Measurements from ENCODE around the gene WLS.

Gene WLS

DNA sequence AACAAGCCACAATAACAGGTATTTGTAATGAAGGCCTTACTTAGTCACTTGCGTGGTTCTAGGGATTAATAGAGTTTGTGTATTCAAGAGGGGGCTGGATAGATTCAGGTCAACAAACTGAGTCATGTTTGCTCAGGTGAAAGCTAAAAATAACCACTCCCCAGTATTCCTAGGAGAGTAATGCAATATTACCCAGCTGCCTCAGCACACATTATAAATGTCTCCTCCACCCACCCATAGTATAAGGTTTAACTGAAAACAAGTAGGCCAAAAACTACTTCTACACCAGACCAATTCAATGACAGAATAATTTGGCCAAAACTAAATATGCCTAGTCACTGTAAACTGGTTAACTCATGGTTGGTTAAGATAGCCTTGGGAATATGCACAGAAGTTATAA is 34.4 kb downstream of the WLS start:
- TF ChIP-seq ZFP30 (CRISPR knock-in tag; IDR thresholded peaks at IDR 0.05), result no peak
- TF ChIP-seq, protein P1, sequence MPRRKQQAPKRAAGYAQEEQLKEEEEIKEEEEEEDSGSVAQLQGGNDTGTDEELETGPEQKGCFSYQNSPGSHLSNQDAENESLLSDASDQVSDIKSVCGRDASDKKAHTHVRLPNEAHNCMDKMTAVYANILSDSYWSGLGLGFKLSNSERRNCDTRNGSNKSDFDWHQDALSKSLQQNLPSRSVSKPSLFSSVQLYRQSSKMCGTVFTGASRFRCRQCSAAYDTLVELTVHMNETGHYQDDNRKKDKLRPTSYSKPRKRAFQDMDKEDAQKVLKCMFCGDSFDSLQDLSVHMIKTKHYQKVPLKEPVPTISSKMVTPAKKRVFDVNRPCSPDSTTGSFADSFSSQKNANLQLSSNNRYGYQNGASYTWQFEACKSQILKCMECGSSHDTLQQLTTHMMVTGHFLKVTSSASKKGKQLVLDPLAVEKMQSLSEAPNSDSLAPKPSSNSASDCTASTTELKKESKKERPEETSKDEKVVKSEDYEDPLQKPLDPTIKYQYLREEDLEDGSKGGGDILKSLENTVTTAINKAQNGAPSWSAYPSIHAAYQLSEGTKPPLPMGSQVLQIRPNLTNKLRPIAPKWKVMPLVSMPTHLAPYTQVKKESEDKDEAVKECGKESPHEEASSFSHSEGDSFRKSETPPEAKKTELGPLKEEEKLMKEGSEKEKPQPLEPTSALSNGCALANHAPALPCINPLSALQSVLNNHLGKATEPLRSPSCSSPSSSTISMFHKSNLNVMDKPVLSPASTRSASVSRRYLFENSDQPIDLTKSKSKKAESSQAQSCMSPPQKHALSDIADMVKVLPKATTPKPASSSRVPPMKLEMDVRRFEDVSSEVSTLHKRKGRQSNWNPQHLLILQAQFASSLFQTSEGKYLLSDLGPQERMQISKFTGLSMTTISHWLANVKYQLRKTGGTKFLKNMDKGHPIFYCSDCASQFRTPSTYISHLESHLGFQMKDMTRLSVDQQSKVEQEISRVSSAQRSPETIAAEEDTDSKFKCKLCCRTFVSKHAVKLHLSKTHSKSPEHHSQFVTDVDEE (CRISPR knock-in tag; IDR thresholded peaks at IDR 0.05), result no peak
- no peak for TF ChIP-seq TOX (CRISPR knock-in tag; IDR thresholded peaks at IDR 0.05; ENCODE audit: borderline replicate concordance)
- TF ChIP-seq ZNF70 (CRISPR knock-in tag; IDR thresholded peaks at IDR 0.05), result no peak
- TF ChIP-seq, protein P2, sequence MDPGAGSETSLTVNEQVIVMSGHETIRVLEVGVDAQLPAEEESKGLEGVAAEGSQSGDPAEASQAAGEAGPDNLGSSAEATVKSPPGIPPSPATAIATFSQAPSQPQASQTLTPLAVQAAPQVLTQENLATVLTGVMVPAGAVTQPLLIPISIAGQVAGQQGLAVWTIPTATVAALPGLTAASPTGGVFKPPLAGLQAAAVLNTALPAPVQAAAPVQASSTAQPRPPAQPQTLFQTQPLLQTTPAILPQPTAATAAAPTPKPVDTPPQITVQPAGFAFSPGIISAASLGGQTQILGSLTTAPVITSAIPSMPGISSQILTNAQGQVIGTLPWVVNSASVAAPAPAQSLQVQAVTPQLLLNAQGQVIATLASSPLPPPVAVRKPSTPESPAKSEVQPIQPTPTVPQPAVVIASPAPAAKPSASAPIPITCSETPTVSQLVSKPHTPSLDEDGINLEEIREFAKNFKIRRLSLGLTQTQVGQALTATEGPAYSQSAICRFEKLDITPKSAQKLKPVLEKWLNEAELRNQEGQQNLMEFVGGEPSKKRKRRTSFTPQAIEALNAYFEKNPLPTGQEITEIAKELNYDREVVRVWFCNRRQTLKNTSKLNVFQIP (CRISPR knock-in tag; IDR thresholded peaks at IDR 0.05; ENCODE audit: borderline replicate concordance, low read depth), result no peak
- no peak for TF ChIP-seq GLIS3 (CRISPR knock-in tag; IDR thresholded peaks at IDR 0.05)
- no peak for TF ChIP-seq ZNF8 (CRISPR knock-in tag; IDR thresholded peaks at IDR 0.05)
- TF ChIP-seq ARNTL (CRISPR knock-in tag; IDR thresholded peaks at IDR 0.05; ENCODE audit: borderline replicate concordance, low read depth), result no peak
- TF ChIP-seq, protein P3, sequence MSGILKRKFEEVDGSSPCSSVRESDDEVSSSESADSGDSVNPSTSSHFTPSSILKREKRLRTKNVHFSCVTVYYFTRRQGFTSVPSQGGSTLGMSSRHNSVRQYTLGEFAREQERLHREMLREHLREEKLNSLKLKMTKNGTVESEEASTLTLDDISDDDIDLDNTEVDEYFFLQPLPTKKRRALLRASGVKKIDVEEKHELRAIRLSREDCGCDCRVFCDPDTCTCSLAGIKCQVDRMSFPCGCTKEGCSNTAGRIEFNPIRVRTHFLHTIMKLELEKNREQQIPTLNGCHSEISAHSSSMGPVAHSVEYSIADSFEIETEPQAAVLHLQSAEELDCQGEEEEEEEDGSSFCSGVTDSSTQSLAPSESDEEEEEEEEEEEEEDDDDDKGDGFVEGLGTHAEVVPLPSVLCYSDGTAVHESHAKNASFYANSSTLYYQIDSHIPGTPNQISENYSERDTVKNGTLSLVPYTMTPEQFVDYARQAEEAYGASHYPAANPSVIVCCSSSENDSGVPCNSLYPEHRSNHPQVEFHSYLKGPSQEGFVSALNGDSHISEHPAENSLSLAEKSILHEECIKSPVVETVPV (CRISPR knock-in tag; IDR thresholded peaks at IDR 0.05), result no peak
- TF ChIP-seq SNAI2 (CRISPR knock-in tag; IDR thresholded peaks at IDR 0.05), result no peak
- TF ChIP-seq, protein P4, sequence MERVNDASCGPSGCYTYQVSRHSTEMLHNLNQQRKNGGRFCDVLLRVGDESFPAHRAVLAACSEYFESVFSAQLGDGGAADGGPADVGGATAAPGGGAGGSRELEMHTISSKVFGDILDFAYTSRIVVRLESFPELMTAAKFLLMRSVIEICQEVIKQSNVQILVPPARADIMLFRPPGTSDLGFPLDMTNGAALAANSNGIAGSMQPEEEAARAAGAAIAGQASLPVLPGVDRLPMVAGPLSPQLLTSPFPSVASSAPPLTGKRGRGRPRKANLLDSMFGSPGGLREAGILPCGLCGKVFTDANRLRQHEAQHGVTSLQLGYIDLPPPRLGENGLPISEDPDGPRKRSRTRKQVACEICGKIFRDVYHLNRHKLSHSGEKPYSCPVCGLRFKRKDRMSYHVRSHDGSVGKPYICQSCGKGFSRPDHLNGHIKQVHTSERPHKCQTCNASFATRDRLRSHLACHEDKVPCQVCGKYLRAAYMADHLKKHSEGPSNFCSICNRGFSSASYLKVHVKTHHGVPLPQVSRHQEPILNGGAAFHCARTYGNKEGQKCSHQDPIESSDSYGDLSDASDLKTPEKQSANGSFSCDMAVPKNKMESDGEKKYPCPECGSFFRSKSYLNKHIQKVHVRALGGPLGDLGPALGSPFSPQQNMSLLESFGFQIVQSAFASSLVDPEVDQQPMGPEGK (CRISPR knock-in tag; IDR thresholded peaks at IDR 0.05; ENCODE audit: borderline replicate concordance), result no peak
- TF ChIP-seq TCF4 (CRISPR knock-in tag; IDR thresholded peaks at IDR 0.05; ENCODE audit: borderline replicate concordance), result no peak
- TF ChIP-seq PPARA (CRISPR knock-in tag; IDR thresholded peaks at IDR 0.05; ENCODE audit: borderline replicate concordance), result no peak
- no peak for TF ChIP-seq ZC3H10 (CRISPR knock-in tag; IDR thresholded peaks at IDR 0.05)
- TF ChIP-seq ZNF565 (CRISPR knock-in tag; conservative IDR thresholded peaks at IDR 0.05; ENCODE audit: low read depth), result no peak
- no peak for ATAC-seq

DNA sequence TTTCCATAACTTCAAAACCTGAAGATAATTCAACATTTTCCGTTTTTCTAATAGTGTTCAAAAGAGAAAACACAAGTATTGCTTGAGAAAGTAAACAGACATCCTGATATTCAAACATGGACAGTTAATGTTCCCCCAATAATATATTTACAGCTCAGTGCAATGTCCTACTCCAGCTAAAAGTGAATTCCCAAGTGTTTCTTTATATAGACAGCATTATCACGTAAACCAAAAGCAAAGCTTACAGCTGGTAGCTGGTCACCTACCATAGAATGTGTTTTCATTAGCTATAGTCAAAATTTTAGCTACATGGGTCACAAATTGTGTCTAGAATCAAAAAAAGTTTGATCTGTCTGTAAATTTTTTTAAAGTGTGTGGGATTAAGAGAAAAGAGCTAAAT is 34.9 kb downstream of the WLS start:
- TF ChIP-seq SNAI2 (CRISPR knock-in tag; IDR thresholded peaks at IDR 0.05) (no peak), ZNF70 (CRISPR knock-in tag; IDR thresholded peaks at IDR 0.05) (no peak), GLIS3 (CRISPR knock-in tag; IDR thresholded peaks at IDR 0.05) (no peak), BACH2 (CRISPR knock-in tag; IDR thresholded peaks at IDR 0.05; ENCODE audit: borderline replicate concordance) (no peak), PPARA (CRISPR knock-in tag; IDR thresholded peaks at IDR 0.05; ENCODE audit: borderline replicate concordance) (no peak)
- TF ChIP-seq, protein P1 (CRISPR knock-in tag; IDR thresholded peaks at IDR 0.05), result no peak
- ATAC-seq, result no peak

DNA sequence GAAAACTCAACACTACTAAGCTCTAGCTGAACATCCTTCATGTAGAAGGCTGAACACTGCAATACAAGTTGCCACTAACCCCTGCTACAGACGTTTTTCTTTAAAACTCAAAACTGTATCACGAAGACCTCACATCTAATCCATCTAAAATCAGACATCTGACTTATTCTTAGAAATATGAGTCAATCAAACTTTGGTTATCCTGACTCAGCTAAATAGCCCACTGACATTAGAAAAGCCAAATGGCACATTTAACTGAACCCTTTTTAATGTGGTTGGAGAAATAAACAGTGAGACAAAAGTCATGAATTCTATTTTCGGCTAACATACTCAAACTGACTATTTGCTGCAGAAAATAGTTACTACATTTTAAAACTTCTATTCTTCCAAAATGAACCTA is 35.6 kb downstream of the WLS start:
- no peak for ATAC-seq
- no peak for TF ChIP-seq GLIS3 (CRISPR knock-in tag; IDR thresholded peaks at IDR 0.05)
- TF ChIP-seq ESRRG (CRISPR knock-in tag; IDR thresholded peaks at IDR 0.05), result no peak
- TF ChIP-seq, protein P5, sequence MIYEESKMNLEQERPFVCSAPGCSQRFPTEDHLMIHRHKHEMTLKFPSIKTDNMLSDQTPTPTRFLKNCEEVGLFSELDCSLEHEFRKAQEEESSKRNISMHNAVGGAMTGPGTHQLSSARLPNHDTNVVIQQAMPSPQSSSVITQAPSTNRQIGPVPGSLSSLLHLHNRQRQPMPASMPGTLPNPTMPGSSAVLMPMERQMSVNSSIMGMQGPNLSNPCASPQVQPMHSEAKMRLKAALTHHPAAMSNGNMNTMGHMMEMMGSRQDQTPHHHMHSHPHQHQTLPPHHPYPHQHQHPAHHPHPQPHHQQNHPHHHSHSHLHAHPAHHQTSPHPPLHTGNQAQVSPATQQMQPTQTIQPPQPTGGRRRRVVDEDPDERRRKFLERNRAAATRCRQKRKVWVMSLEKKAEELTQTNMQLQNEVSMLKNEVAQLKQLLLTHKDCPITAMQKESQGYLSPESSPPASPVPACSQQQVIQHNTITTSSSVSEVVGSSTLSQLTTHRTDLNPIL (CRISPR knock-in tag; IDR thresholded peaks at IDR 0.05; ENCODE audit: low read depth), result no peak
- TF ChIP-seq, protein P3 (CRISPR knock-in tag; IDR thresholded peaks at IDR 0.05), result no peak
- TF ChIP-seq, protein P4 (CRISPR knock-in tag; IDR thresholded peaks at IDR 0.05; ENCODE audit: borderline replicate concordance), result no peak
- no peak for TF ChIP-seq ZFP30 (CRISPR knock-in tag; IDR thresholded peaks at IDR 0.05)
- TF ChIP-seq, protein P2 (CRISPR knock-in tag; IDR thresholded peaks at IDR 0.05; ENCODE audit: borderline replicate concordance, low read depth), result no peak
- TF ChIP-seq ZC3H10 (CRISPR knock-in tag; IDR thresholded peaks at IDR 0.05), result no peak
- TF ChIP-seq ZNF565 (CRISPR knock-in tag; conservative IDR thresholded peaks at IDR 0.05; ENCODE audit: low read depth), result no peak
- no peak for TF ChIP-seq TOX (CRISPR knock-in tag; IDR thresholded peaks at IDR 0.05; ENCODE audit: borderline replicate concordance)
